GM18870 (cell line): ENCODE results near the gene LY6G6C.

Source experiments
- ATAC-seq: cut with Tn5 transposase; IDR thresholded peaks from one replicate; pipeline ENCODE4 v1.9.1; 2021; ENCODE audit warnings: moderate library complexity; ENCODE audit not compliant: unreplicated experiment

The LY6G6C gene

DNA sequence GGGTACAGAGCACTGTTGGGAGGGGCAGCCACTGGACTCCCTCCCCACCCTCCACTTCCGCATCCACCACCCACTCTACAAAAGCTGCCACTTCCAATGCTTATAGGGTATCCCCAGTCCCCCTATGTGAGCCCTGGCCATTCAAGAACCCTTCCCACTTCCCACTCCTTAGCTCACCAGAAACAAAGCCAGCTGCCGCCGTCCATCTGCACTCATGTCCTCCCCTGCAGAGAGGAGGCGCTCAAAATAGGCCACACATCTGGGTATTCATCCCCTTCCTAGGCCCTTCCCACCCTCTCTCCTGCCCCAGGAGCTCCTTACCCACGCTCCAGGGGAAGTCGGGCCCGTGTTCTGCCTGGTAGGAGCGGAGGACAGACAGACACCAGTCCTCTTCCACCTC lies 34.2 kb downstream of the LY6G6C start:
- ATAC-seq, result no peak

DNA sequence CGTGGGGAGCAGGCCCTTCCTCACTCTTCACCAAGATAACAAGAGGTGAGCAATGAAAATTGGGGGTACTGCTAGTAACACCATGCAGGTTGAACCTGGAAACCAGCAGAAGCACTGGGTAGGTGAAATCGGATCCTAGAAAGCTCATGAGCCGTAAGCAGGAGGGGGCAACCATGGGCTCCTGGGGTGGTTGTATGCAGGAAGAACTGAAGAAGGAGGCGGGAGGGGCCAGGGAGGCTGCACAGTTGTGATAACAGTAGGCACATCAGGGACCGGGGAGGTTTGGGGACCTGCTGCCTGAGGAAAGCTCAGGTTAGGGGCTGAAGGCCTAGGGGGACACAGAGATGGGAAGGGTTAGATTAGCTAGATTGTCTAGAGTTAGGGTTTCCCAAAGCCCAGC lies 35.1 kb downstream of the LY6G6C start:
- no peak for ATAC-seq

DNA sequence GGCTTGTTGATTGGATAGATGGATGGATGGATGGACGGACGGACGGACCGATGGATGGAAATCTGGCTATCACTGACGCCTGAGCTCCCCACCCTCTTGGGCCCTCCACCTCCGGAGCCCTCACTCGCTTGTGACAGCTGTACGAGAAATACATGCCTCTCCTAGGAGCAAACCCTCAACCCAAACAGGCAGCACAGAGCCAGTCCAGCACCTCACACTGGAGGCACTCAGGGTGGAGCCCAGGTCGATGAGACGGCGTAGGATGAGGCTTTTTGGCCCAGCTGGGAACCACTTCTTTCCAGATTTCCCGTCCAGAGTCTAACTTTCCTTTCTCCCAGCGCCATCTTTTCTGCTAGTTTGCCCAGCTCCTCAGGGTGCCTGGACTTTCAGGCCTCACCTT lies 38.0 kb downstream of the LY6G6C start:
- no peak for ATAC-seq

- ATAC-seq, result no peak
These were observed 40.3 kb downstream of the LY6G6C start for GRCh38 chr6:31681135-31681671.

GRCh38 chr6:31680226-31681134 lies 41.1 kb downstream of the LY6G6C start, which contains the start of gene LY6G5C:
Gene LY6G5C (minus strand): TSS chr6:31681067. CDS start chr6:31680373, 694 bp downstream.
- ATAC-seq, result no peak

DNA sequence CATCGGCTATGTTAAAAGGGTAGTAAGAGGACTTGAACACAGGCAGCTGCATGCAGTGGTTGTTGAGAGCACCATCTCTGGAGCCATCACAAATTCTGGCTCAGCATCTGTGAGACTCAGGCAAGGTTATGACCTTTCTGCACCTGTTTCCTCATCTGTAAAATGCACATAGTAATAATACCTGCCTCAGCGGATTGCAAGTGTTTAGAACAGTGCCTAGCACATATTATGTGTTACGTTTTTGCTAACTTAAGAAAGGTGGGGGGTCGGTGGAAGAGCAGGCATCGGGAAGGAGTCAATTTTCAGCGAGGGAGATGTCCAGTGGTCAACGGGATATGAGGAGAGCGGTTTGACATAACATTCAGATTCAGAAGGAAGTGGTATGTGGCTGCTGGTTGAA lies 43.6 kb downstream of the LY6G6C start:
- ATAC-seq, result no peak

GRCh38 chr6:31676904-31677303 lies 44.6 kb downstream of the LY6G6C start:
- ATAC-seq, result no peak

GRCh38 chr6:31676322-31676903 lies 45.1 kb downstream of the LY6G6C start:
- ATAC-seq, result no peak

DNA sequence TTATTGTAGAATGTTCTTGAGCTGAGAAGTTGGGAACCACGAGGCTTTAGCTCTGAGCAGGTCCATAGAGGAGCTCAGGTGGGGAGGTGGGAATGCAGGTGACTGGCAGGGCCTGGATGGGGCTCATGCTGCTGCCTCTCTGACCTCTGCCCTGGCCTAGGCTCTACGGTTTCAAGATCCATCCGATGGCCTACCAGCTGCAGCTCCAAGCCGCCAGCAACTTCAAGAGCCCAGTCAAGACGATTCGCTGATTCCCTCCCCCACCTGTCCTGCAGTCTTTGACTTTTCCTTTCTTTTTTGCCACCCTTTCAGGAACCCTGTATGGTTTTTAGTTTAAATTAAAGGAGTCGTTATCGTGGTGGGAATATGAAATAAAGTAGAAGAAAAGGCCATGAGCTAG lies 51.9 kb downstream of the LY6G6C start, which contains the start of gene LY6G5B:
Gene LY6G5B (plus strand): TSS at position 301 of the 400 bp plus-strand sequence. CDS start 975 bp downstream, outside the sequence.
- ATAC-seq, result no peak
